Loucy (cell line): ENCODE data around the gene AP5Z1.

Source experiments
- H2AFZ ChIP-seq: fragments of 200-600 bp; sonication (generic); 2 replicates; pipeline ENCODE4 v1.6.0; 2016; ENCODE audit warnings: antibody characterized with exemption, mild to moderate bottlenecking, low read length, moderate library complexity
- H3F3A ChIP-seq: fragments of 200-600 bp; 2 replicates; pipeline ENCODE4 v1.6.0; 2016; ENCODE audit warnings: antibody characterized with exemption, low read depth, mild to moderate bottlenecking
- H3K27me3 ChIP-seq: fragments of 200-600 bp; sonication (generic); 2 replicates; pipeline ENCODE4 v1.6.1; 2014; ENCODE audit warnings: low read length, mild to moderate bottlenecking; ENCODE audit not compliant: insufficient read depth, poor library complexity, severe bottlenecking
- H3K36me3 ChIP-seq: fragments of 200-600 bp; sonication (generic); 2 replicates; pipeline ENCODE4 v1.6.1; 2016; ENCODE audit warnings: low read length; ENCODE audit not compliant: insufficient read depth
- H3K4me1 ChIP-seq: fragments of 200-600 bp; sonication (generic); 2 replicates; pipeline ENCODE4 v1.5.1; 2014; ENCODE audit warnings: low read length, mild to moderate bottlenecking; ENCODE audit not compliant: insufficient read depth, poor library complexity, severe bottlenecking
- H3K4me2 ChIP-seq: fragments of 200-600 bp; sonication (generic); 2 replicates; pipeline ENCODE4 v1.6.0; 2014; ENCODE audit warnings: antibody characterized with exemption, low read length, low read depth, mild to moderate bottlenecking; ENCODE audit not compliant: poor library complexity, severe bottlenecking
- H3K4me3 ChIP-seq: fragments of 200-600 bp; sonication (generic); 2 replicates; pipeline ENCODE4 v1.5.1; 2014; ENCODE audit warnings: low read length, mild to moderate bottlenecking, mixed read lengths; ENCODE audit not compliant: poor library complexity, severe bottlenecking
- H3K79me2 ChIP-seq: fragments of 200-600 bp; sonication (generic); 2 replicates; pipeline ENCODE4 v1.6.1; 2014; ENCODE audit warnings: low read length; ENCODE audit not compliant: insufficient read depth
- H3K9ac ChIP-seq: fragments of 200-600 bp; sonication (generic); 2 replicates; pipeline ENCODE4 v1.6.0; 2014; ENCODE audit warnings: mild to moderate bottlenecking, low read depth, low read length, moderate library complexity; ENCODE audit not compliant: poor library complexity, severe bottlenecking
- H3K9me2 ChIP-seq: fragments of 200-600 bp; sonication (generic); replicated peaks from 2 replicates; pipeline ENCODE4 v1.6.1; 2016; ENCODE audit warnings: low read depth, low read length, mixed read lengths
- H3K9me3 ChIP-seq: fragments of 200-600 bp; sonication (generic); 2 replicates; pipeline ENCODE4 v1.6.1; 2014; ENCODE audit warnings: mild to moderate bottlenecking, antibody characterized with exemption, low read length, low read depth; ENCODE audit not compliant: insufficient read depth
- H4K20me1 ChIP-seq: fragments of 200-600 bp; sonication (generic); 2 replicates; pipeline ENCODE4 v1.6.0; 2014; ENCODE audit warnings: antibody characterized with exemption, low read length, mild to moderate bottlenecking; ENCODE audit not compliant: insufficient read depth, poor library complexity, severe bottlenecking
- CTCF ChIP-seq: fragments of 200-600 bp; sonication (generic); conservative IDR thresholded peaks from 2 replicates; pipeline ENCODE4 v1.5.1; 2014; ENCODE audit warnings: mild to moderate bottlenecking, antibody characterized with exemption, low read length
- EZH2phosphoT487 ChIP-seq: fragments of 200-600 bp; IDR thresholded peaks from 2 replicates; pipeline ENCODE4 v1.6.1; 2018; ENCODE audit warnings: antibody characterized with exemption, mild to moderate bottlenecking, moderate library complexity, borderline replicate concordance

AP5Z1 gene

GRCh38 chr7:4748231-4748681 is 27.2 kb upstream of the AP5Z1 start:
- no peak overlapping the region for H3K4me2 ChIP-seq
- peaks cover 4% of the 10 kb centered on the region; the same call in 1 of the 2 replicates for H3K79me2 ChIP-seq
- TF ChIP-seq EZH2phosphoT487 (no peak), CTCF (no peak)
- H3K4me3 ChIP-seq: no peak overlapping the region
- H3K9ac ChIP-seq: no peak overlapping the region
- H3F3A ChIP-seq: no peaks in the 10 kb centered on the region
- peaks cover 2% of the 10 kb centered on the region for H4K20me1 ChIP-seq
- H3K36me3 ChIP-seq: peaks cover 23% of the 10 kb centered on the region; the same call in 1 of the 2 replicates
- H2AFZ ChIP-seq: no peak overlapping the region
- no peaks in the 10 kb centered on the region for H3K27me3 ChIP-seq
- no peaks in the 10 kb centered on the region for H3K9me2 ChIP-seq
- H3K9me3 ChIP-seq: no peaks in the 10 kb centered on the region
- H3K4me1 ChIP-seq: no peaks in the 10 kb centered on the region

- Histone ChIP-seq H3K27me3 (no peaks in the 10 kb centered on the region), H3K9ac (no peak overlapping the region), H2AFZ (no peak overlapping the region), H4K20me1 (peaks cover 7% of the 10 kb centered on the region), H3K4me3 (no peak overlapping the region), H3K79me2 (peaks cover 4% of the 10 kb centered on the region; the same call in 1 of the 2 replicates), H3K4me2 (no peak overlapping the region), H3K4me1 (no peaks in the 10 kb centered on the region), H3F3A (no peaks in the 10 kb centered on the region), H3K9me3 (no peaks in the 10 kb centered on the region), H3K9me2 (no peaks in the 10 kb centered on the region), H3K36me3 (peaks cover 20% of the 10 kb centered on the region; the same call in 1 of the 2 replicates)
- no peak for TF ChIP-seq CTCF
- no peak for TF ChIP-seq EZH2phosphoT487
Observed at GRCh38 chr7:4749363-4749762, 26.1 kb upstream of the AP5Z1 start.

- peaks cover 4% of the 10 kb centered on the region; the same call in 1 of the 2 replicates for H3K79me2 ChIP-seq
- H4K20me1 ChIP-seq: peaks cover 7% of the 10 kb centered on the region
- H3K9ac ChIP-seq: no peak overlapping the region
Observed at GRCh38 chr7:4749798-4750197, 25.6 kb upstream of the AP5Z1 start.

More at GRCh38 chr7:4749798-4750197, 25.6 kb upstream of the AP5Z1 start:
- Histone ChIP-seq H3K4me1 (no peaks in the 10 kb centered on the region), H3K9me2 (no peaks in the 10 kb centered on the region), H3K4me3 (no peak overlapping the region), H2AFZ (no peak overlapping the region), H3K36me3 (peaks cover 24% of the 10 kb centered on the region; the same call in 1 of the 2 replicates), H3K27me3 (no peaks in the 10 kb centered on the region), H3F3A (no peaks in the 10 kb centered on the region), H3K9me3 (no peaks in the 10 kb centered on the region), H3K4me2 (no peak overlapping the region)
- TF ChIP-seq EZH2phosphoT487 (no peak), CTCF (no peak)
